ENCODE results near the gene PTPRN2.
"Not testable (repeated sequence)": the region's sequence is repeated elsewhere in the genome, so short reads cannot be mapped to it uniquely, and the experiment has no call there.

The PTPRN2 gene

GRCh38 chr7:158354861-158355260, 232.8 kb downstream of the PTPRN2 start:
- no peak for DNase-seq (ENCODE audit: low read depth in 2 of 2, low spot score in 1 of 2)

GRCh38 chr7:158353606-158354570, 233.7 kb downstream of the PTPRN2 start:
- DNase-seq (ENCODE audit: low read depth in 2 of 2, low spot score in 1 of 2): no peak

GRCh38 chr7:158351899-158352729, 235.5 kb downstream of the PTPRN2 start:
- DNase-seq (ENCODE audit: low read depth in 2 of 2, low spot score in 1 of 2): not testable (repeated sequence)

- no peak for DNase-seq (ENCODE audit: low read depth in 2 of 2, low spot score in 1 of 2)
These were observed 236.1 kb downstream of the PTPRN2 start for GRCh38 chr7:158351481-158351880.

- no peak for DNase-seq (ENCODE audit: low read depth in 2 of 2, low spot score in 1 of 2)
These were observed 236.6 kb downstream of the PTPRN2 start for GRCh38 chr7:158351051-158351450.

GRCh38 chr7:158350166-158350900, 237.3 kb downstream of the PTPRN2 start:
- no peak for DNase-seq (ENCODE audit: low read depth in 2 of 2, low spot score in 1 of 2)

GRCh38 chr7:158348446-158348845, 239.2 kb downstream of the PTPRN2 start:
- no peak for DNase-seq (ENCODE audit: low read depth in 2 of 2, low spot score in 1 of 2)

GRCh38 chr7:158348039-158348438, 239.6 kb downstream of the PTPRN2 start:
- not testable (repeated sequence) for DNase-seq (ENCODE audit: low read depth in 2 of 2, low spot score in 1 of 2)

- DNase-seq (ENCODE audit: low read depth in 2 of 2, low spot score in 1 of 2): no peak
These were observed 241.9 kb downstream of the PTPRN2 start for GRCh38 chr7:158345731-158346130.

GRCh38 chr7:158344706-158345300, 242.8 kb downstream of the PTPRN2 start:
- DNase-seq (ENCODE audit: low read depth in 2 of 2, low spot score in 1 of 2): no peak

GRCh38 chr7:158343936-158344455, 243.6 kb downstream of the PTPRN2 start:
- no peak for DNase-seq (ENCODE audit: low read depth in 2 of 2, low spot score in 1 of 2)

- DNase-seq (ENCODE audit: low read depth in 2 of 2, low spot score in 1 of 2): no peak
These were observed 244.1 kb downstream of the PTPRN2 start for GRCh38 chr7:158343526-158343925.

GRCh38 chr7:158341097-158341496, 246.5 kb downstream of the PTPRN2 start:
- not testable (repeated sequence) for DNase-seq (ENCODE audit: low read depth in 2 of 2, low spot score in 1 of 2)

GRCh38 chr7:158336952-158337351, 250.7 kb downstream of the PTPRN2 start:
- DNase-seq (ENCODE audit: low read depth in 2 of 2, low spot score in 1 of 2): not testable (repeated sequence)

GRCh38 chr7:158332516-158332915, 255.1 kb downstream of the PTPRN2 start:
- not testable (repeated sequence) for DNase-seq (ENCODE audit: low read depth in 2 of 2, low spot score in 1 of 2)

GRCh38 chr7:158331826-158332450, 255.7 kb downstream of the PTPRN2 start:
- not testable (repeated sequence) for DNase-seq (ENCODE audit: low read depth in 2 of 2, low spot score in 1 of 2)

GRCh38 chr7:158329686-158330085, 257.9 kb downstream of the PTPRN2 start:
- DNase-seq (ENCODE audit: low read depth in 2 of 2, low spot score in 1 of 2): no peak

- DNase-seq (ENCODE audit: low read depth in 2 of 2, low spot score in 1 of 2): no peak
These were observed 258.5 kb downstream of the PTPRN2 start for GRCh38 chr7:158329014-158329610.

- DNase-seq (ENCODE audit: low read depth in 2 of 2, low spot score in 1 of 2): no peak
These were observed 259.1 kb downstream of the PTPRN2 start for GRCh38 chr7:158328376-158329013.

Measured in stimulated activated CD8-positive, alpha-beta memory T cell treated with anti-CD3 and anti-CD28 coated beads, Interleukin-4, amount 100 ng/mL, for 4 hours (primary cell).